HG02759 (cell line): ENCODE results near the gene KMT2E.
"Not testable (repeated sequence)": the region's sequence is repeated elsewhere in the genome, so short reads cannot be mapped to it uniquely, and the experiment has no call there.

Experiments used
- ATAC-seq: cut with Tn5 transposase; IDR thresholded peaks from one replicate; pipeline ENCODE4 v1.9.1; 2021; ENCODE audit warnings: mild to moderate bottlenecking, moderate library complexity; ENCODE audit not compliant: unreplicated experiment

KMT2E gene, protein sequence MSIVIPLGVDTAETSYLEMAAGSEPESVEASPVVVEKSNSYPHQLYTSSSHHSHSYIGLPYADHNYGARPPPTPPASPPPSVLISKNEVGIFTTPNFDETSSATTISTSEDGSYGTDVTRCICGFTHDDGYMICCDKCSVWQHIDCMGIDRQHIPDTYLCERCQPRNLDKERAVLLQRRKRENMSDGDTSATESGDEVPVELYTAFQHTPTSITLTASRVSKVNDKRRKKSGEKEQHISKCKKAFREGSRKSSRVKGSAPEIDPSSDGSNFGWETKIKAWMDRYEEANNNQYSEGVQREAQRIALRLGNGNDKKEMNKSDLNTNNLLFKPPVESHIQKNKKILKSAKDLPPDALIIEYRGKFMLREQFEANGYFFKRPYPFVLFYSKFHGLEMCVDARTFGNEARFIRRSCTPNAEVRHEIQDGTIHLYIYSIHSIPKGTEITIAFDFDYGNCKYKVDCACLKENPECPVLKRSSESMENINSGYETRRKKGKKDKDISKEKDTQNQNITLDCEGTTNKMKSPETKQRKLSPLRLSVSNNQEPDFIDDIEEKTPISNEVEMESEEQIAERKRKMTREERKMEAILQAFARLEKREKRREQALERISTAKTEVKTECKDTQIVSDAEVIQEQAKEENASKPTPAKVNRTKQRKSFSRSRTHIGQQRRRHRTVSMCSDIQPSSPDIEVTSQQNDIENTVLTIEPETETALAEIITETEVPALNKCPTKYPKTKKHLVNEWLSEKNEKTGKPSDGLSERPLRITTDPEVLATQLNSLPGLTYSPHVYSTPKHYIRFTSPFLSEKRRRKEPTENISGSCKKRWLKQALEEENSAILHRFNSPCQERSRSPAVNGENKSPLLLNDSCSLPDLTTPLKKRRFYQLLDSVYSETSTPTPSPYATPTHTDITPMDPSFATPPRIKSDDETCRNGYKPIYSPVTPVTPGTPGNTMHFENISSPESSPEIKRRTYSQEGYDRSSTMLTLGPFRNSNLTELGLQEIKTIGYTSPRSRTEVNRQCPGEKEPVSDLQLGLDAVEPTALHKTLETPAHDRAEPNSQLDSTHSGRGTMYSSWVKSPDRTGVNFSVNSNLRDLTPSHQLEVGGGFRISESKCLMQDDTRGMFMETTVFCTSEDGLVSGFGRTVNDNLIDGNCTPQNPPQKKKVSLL (N-terminal part only)

GRCh38 chr7:105013816-105014692, at the start of gene KMT2E:
KMT2E (plus strand) TSS chr7:105014205; CDS start chr7:105040953, 26,748 bp downstream.
- peak; percentile 32 for ATAC-seq

DNA sequence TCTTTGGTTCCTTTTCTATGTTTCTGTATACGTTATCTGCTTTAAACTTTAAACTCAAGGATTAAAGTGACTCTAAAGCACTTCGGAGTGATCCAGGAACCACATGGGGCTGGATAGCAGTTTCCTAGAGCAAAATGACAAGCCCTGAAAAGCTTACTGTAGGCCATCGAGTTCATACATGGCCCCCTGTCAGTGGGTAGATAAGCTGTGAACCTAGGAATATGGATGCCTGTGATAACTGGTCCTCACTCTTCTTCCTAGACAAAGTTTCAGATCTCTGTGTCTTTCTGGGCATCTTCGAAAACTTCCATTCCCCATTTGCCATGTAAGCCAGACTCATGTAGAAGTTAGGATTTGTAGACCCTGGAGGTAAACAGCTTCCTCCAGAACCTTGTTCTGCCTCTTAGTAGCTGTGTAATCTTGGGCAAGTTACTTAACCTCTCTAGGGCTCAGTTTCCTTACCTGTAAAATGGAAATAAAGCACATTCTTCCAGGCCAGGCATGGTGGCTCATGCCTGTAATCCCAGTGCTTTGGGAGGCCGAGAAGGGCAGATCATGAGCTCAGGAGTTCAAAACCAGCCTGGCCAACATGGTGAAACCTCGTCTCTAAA, 49.3 kb upstream of the KMT2E start:
- ATAC-seq = no peak

DNA sequence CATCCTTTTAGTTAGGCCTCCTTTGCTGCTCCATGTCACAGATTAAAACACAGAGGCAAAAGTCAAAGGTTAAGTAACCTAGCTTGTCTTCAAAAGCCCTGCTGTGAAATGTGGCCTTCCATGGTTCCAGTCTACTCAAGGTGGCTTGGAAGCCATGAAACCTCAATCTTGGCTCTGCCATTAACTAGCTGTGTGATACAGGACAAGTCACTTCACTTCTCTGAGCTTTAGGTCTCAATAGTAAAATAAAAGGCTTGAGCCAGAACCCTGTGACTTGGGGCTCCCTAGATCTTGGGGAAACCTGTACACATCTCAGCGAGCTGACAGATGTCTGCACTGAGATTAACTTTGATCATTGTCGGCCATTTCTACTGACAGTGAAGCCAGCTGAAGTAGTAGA, 48.0 kb upstream of the KMT2E start:
- ATAC-seq = no peak

DNA sequence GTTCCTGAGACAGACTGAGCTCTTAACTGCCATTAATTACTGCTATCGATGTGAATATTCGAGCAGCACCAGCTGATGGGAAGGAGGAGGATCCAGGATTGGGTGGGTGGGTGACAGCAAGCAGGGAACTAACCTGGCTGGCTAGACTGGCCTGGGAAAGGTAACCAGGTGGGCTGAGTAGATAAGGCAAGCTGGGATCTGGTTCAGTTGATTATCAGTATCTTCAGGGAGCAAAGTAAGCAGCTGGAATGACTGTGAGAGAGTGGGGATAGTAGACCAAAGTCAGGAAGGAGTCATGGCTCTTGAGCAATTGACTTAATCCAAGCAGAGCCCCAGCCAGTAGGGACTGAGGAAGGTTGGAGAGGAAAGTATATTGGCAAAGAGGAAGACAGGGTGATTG, 46.9 kb upstream of the KMT2E start:
- ATAC-seq = no peak

GRCh38 chr7:104967595-104967994, 46.4 kb upstream of the KMT2E start:
- ATAC-seq = no peak

DNA sequence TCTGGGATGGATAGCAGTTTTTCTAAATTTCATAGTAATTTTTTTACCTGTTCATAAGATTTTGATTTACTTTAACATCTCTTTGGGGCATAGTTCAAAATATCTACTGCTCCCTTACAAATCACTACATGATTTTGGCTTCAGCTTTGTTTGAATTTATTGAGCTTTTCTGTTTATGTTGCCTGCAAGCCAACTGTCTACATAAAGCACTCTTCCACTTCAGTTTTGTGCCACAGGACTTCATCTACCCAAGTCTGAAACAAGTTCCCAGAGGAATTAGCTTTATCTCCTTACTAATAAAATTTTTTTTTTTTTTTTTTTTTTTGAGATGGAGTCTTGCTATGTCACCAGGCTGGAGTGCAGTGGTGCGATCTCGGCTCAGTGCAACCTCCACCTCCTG, 45.4 kb upstream of the KMT2E start:
- ATAC-seq = no peak

- no peak for ATAC-seq
Measured at GRCh38 chr7:104969183-104969582, 44.8 kb upstream of the KMT2E start.

DNA sequence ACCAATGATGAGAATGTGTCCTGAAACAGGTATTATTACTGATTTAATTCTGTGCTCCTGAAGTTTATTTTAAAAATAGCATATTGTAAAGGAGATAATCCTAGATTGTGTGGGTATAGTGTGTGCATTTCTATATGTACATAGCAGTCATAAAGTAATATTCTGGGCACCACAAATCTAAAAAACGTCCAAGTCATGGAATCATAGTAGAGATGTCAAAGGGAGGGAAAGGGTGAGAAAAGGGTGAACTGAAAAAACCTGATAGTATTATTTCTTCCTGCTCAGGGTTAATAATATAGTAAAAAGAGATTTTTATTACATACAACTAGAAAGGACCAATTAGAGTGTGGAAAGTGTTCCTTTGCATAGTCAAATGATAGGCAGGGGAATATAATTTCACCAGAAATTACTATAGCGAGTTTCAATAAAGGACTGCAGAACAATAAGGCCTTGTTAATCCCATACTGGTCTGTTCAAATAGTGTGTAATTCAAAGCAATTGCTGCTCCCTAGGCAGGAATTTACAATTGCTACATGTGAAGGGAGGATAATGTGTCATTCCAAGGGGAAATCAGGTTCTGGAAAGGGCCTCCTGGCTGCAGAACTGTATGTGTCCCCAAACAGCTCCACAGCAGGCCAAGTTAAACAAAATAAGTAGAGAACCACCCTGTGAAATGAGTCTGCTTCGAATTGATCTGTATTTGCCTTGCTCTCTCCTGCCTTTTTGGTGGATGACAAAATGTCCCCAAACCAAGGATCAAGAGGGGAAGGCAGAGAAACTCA, 42.5 kb upstream of the KMT2E start:
- ATAC-seq = no peak

DNA sequence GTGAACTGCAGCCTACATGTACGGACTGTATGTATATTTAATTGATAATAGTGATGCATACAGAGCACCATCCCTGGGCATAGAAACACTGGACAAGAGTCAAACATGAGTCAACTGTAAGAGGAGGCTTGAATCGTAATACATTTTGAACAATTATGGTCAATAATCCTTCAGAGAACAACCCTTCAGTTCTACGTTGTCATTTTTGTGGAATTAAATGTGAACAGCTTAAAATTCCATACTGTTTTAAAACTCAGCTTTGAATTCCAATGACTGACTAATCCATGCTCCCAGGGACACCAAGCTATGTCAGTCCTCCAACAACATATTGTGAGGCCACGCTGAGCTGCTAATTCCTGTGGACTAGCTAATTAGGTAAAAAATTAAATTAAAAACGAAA, 41.5 kb upstream of the KMT2E start:
- ATAC-seq = no peak

GRCh38 chr7:104973227-104973626, 40.8 kb upstream of the KMT2E start:
- no peak for ATAC-seq

DNA sequence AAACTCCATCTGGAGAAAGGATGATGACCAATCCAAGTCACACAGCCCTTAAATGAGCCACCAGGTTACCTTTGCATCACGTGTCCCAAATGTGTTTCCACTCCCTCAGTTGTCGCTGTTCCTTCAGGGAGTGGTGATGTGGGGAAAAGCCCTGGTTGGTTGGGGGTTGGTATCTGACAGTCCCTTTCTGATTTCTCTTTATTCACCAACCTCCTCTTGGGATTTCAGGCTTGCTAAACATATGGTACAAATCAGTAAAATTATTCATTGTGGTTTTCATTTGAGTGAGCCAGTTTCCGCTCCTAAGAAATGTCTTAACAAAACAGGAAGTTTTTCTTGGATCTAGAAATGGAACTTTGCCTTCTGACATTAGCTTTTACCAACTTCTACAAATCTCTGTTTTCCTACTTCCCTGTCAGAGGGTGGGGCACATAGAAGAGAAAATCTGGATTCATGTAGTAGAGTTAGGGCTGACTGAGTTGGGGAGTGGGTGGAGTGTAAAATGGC, 40.0 kb upstream of the KMT2E start:
- no peak for ATAC-seq

- ATAC-seq = not testable (repeated sequence)
Measured at GRCh38 chr7:104975553-104975952, 38.5 kb upstream of the KMT2E start.

- no peak for ATAC-seq
Measured at GRCh38 chr7:104976966-104977636, 36.9 kb upstream of the KMT2E start.

DNA sequence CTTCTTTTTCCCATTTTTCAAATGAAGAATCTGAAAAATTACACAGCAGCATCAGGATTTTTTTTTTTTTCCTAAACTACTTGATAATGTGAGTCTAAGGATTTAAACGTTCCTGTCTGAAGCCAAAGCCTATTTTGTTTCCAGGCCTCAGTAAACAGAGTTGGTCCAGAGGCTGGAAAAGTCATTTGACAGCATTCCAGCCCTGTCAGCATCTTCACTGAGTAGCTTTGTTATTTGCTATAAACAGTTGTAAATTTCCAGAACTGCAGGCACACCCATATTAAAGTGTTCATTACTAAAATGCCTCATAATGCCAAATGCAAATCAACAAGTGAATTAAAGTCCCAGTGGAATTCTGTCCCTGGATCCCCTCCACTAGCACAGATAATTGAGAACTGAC, 35.5 kb upstream of the KMT2E start:
- ATAC-seq = no peak

GRCh38 chr7:104979167-104979841, 34.7 kb upstream of the KMT2E start:
- ATAC-seq = no peak

DNA sequence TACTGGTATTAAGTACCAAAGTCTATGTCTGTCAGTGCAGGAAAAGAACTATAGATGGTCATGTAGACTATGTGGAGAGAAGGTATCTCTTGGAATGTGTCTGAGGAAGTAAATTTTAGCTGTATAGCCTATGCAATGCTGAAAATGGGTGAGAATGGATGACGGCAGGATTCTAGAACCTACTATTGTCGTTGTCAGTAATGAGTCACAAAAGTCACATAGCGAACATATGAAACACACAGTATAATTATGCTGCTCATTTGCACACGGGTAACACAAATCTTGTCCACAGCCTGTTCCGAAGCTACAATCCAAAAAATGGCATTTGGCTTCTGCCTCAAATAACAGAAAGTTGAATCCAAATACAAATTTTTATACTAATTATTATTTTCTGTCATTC, 33.6 kb upstream of the KMT2E start:
- ATAC-seq = no peak

DNA sequence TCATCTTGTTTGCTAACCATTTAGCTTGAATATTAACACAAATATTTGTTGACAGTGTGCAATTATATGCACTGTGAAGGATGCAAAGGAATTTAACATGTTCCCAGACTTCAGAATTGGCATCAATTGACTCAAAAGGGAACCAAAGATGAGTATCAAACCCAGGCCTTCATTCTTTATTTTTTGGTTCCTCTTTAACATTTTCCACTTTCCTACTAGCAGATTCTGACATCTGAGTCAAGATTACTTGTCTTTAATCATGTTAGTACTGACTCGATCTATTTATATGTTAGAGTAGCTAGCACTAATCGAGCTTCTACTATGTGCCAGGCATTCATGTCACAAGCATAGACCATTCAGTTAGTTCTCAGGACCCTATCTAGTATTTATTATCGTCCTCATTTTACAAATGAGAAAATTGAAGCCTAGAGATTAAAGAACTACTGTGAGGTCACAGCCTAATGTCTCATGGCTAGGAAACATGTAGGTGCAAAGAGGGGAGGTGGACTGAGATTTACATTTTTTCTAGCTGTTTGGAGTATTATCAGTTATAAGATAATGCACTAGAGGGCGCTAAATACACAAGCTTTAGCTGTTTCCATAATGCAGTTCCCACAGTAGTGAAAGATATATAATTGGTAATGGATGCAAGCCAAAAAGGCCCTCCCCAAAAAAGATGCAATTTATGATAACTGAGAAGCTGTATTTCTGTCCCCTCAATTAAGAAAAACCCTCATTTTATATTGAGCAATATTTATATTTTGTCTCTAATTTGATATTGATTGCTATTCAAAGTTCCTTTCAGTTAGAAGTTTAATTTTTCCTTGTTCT, 32.9 kb upstream of the KMT2E start:
- no peak for ATAC-seq
